Prostate gland (tissue), 2 donors: Measurements from ENCODE around the gene WWC2.

Experiments
- CTCF ChIP-seq, 4 experiments: fragments of 200-600 bp in 2 of 4; fragments of 450-650 bp in 2 of 4; sonication (generic) in 2 of 4; IDR thresholded peaks; 1 replicate in 3 of 4; 2 replicates in 1 of 4; pipeline ENCODE4 v1.5.1; 2016 to 2019; ENCODE audit warnings: antibody characterized with exemption in 4 of 4, mild to moderate bottlenecking in 2 of 4, moderate library complexity in 2 of 4
- POLR2A ChIP-seq: fragments of 450-650 bp; IDR thresholded peaks from one replicate; pipeline ENCODE4 v1.6.1; 2016; ENCODE audit warnings: antibody characterized with exemption, mild to moderate bottlenecking
- POLR2AphosphoS5 ChIP-seq: sonication (generic); formaldehyde crosslinking; IDR thresholded peaks from one replicate; pipeline ENCODE4 v1.6.1; 2017; ENCODE audit warnings: antibody characterized with exemption

DNA sequence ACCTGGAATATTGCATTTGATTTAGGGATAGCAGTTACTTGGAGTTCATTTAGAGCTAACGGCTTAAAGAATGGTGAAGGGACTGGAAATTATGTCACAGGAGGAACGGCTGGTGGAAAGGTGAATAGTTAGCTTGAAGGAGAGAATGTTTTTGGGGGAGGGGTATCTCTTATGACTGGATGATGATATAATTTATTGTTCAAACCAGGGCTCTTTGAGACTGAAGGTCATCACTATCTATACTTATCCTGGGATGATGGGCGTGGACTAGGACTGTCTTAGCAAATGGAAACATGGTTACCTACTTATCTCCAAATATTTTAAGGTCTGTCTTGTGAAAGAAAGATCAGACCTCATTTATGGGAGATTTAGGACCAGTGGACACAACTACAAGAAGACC is 30.1 kb downstream of the WWC2 start:
- TF ChIP-seq CTCF (IDR thresholded peaks at IDR 0.05) (no peak), POLR2A (no peak), POLR2AphosphoS5 (no peak)
